ENCODE results near the gene MAML3.

MAML3 gene

GRCh38 chr4:139861471-139861870 lies 292.5 kb downstream of the MAML3 start:
- no peak for DNase-seq (ENCODE audit: low read depth)

DNA sequence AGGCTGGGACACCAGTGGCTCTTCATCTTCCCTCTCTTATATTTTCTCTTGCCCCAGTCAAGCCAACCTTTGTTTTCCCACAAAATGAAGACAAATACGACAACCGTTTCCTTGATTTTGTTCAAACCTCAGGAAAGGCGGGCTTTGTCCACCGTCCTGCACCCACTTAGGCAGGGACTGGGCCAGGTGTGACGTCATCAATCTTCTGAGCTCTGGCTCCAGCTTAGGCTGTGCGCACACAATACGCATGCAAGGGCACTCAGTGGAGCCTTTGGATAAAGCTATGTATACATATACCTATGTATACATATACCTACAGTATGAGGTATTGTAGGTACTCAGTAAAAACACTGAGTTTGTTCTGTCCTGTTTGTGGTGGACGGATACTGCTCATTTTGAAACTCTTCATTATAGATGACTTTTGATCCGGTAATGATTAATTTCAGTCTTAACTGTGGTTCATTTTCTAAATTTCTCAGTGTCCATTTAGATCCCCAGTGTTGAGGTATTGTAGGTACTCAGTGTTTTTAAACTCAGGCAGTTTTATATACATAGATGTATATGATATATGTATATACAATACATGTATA lies 293.5 kb downstream of the MAML3 start:
- DNase-seq (ENCODE audit: low read depth): no peak

DNA sequence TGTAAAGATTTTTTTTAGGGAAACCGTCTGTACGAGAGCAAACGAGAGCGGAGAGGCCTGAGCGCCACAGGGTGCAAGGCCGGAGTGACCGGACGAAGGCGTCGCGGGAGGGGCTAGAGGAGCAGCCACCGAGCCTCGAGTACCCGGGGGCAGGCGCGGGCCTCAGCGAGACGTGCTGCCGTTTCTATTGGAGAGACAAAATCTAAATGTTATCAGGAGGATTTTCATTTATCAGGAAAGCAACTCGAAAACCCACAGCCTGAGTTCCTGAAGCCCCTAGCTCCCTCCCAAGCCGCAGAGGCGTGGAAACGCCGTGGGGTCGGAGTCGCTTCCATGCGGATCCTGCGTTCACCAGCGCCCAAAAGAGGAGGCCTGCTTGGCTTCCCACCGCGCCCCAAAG lies 294.1 kb downstream of the MAML3 start:
- no peak for DNase-seq (ENCODE audit: low read depth)

- DNase-seq (ENCODE audit: low read depth): no peak
Measured at GRCh38 chr4:139858436-139859205, 295.4 kb downstream of the MAML3 start.

- DNase-seq (ENCODE audit: low read depth): no peak
Measured at GRCh38 chr4:139857977-139858376, 296.0 kb downstream of the MAML3 start.

- DNase-seq (ENCODE audit: low read depth): peak; percentile 48
Measured at GRCh38 chr4:139857021-139857420, 297.0 kb downstream of the MAML3 start.

DNA sequence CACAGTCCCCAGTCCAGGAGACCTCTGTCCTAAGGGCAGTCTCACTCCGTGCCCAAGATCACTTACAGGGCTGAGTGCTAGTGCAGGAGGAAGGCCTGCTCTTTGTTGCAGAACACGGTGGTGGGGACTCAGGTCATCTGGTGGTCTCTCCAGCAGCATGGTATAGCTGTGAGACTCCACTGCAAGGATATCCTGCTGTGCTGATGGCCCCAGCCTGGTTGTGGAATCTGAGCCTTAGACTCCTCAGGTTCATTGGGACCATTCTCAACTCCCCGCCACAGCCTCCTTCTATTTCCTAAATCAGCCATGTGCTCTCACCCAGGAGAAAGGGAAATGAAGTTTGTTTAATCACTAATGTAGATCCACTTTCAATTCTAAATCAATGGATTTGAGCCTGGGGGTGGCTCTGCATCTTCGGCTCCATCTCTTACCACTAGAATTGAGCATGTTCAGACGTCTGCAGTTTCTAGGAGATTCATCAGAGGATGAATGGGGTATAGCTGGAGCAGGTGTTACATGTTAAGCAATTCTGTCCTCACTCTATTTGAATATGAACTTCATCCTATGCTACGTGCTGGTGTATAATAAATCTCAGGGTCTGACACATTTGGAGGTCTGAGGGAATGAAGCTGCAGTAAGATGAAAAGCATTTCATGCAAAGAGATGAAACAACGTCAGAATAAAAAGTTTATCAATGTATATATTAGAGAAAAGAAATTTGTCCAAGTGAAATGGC lies 299.1 kb downstream of the MAML3 start:
- DNase-seq (ENCODE audit: low read depth): no peak

GRCh38 chr4:139853309-139853708 lies 300.7 kb downstream of the MAML3 start:
- no peak for DNase-seq (ENCODE audit: low read depth)

DNA sequence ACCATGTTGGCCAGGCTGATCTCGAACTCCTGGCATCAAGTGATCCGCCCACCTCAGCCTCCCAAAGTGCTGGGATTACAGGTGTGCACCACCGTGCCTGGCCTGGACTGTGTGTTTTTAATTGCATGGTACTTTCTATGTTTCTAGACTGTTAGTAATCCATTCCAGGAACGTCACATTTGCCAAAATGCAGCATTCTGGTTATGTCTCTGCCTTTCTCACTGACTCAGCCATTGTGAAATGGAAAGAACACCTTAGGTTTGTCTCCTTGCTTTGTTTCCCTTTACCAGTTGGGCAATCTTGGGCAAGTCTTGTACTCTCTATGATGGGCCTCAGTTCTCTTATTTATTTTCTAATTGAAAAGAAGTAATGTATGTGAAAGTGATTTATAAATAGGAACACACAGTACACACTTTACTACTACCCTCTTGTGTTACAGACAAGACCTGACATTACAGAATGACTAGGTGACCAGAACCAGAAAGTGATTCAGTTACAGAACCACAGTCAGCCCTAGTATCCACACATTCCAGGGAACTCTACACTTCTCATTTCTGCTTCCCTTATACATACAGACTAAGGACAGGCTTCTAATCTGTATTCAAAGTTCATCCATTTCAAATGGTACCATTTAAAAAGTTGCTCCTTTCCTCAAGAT lies 301.2 kb downstream of the MAML3 start:
- DNase-seq (ENCODE audit: low read depth): no peak

GRCh38 chr4:139851639-139852038 lies 302.3 kb downstream of the MAML3 start:
- DNase-seq (ENCODE audit: low read depth): no peak

DNA sequence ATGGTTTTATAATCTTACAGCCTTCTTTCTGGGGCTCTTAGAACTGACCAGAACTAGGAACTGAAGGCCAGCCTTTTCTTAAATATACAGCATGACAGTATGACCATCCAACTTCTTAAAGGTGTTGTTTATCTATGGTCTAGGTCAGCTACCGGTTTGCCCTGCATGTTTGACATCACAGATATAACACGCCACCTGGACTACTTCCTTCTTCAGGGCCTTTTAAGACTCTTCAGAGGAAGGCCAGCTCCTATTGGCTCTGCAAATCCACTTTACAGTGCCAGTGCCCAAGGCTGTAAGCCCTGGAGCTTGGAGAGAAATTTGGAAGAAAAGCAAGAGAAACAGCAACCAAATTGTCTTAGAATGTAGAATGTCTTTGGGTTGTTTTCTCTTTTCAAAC lies 302.9 kb downstream of the MAML3 start:
- DNase-seq (ENCODE audit: low read depth): no peak

GRCh38 chr4:139849219-139849618 lies 304.8 kb downstream of the MAML3 start:
- peak; percentile 26 for DNase-seq (ENCODE audit: low read depth)

DNA sequence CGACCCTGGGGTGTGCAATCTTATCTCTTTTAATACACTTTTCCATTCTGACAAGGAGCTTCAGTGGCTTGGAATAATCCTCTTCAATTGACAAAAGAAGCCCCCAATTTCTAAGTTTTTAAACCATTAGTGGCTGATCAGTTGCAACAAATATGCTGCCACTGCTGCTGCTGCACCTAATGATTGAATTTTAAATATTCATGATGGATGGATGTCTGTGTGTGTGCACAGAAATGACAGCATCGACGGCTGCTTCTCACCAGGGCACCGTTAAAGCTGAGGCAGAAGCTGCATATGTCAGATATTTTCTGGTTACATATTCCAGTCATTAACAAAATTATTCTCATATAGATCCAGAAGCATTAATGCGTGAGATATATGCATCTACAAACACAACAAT lies 306.0 kb downstream of the MAML3 start:
- no peak for DNase-seq (ENCODE audit: low read depth)

DNA sequence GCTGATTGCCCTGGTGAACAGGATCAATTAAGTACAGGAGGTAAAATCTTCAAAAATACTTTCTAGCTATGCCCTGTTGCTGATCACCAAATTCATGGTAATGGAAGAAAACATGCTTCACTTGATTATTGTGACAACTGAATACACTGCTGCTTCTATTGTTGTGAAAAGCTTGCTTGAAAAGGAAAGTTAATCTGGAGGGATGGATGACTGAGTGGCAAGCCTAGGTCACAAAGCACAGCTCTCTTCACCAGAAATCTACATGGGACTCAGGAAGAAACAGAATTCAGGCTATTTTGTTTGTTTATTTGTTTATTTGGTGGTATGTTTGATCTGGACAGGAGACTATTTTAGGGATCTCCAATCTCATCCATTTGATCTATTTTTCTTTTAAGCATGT lies 306.4 kb downstream of the MAML3 start:
- DNase-seq (ENCODE audit: low read depth): no peak

DNA sequence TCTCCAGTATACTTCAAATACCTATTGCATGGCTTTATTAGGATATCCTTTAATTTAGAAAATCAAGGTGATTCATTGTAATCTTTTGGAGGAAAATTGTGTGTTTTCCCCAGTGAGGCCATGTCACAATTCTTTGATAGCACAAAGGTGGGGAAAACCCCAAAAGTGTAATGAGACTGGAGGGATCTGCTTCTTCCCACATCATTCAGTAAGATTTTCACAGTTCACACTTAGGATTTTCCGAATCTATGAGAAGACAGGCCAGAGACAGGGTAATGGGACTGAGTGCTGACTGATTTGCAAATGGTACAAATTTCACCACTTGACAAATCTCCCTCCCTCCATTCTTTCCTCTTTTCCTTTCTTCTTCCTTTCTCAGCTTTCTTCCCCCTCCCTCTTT lies 307.2 kb downstream of the MAML3 start:
- no peak for DNase-seq (ENCODE audit: low read depth)

DNA sequence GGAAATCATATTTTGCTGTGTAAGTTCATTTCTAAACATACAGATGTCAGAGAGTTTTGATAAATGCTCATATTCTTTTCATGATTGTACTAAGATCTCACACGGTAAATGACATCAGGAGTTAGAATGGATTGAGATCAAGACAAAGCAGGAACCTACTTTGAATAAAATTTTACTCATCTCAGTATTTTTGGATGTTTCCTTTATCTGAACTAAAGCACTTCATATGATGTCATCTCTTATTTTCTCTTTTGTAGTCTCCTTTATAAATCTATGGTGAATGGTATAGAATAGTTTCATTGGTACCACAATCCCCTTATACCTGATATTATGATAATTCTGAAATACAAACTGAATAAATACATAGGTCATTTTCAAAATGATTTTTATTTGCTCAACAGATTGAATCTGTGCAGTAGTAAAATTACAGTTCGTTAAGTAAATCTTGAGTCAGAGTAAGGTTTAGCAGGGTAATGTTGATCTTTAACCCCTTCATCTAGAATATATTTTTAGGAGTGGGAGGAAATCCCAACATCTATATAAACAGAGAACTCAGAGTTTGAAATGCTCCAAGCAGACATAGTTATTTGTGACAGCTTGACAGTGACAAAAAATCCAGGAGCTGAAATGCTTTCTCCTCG lies 308.4 kb downstream of the MAML3 start:
- DNase-seq (ENCODE audit: low read depth): no peak

DNA sequence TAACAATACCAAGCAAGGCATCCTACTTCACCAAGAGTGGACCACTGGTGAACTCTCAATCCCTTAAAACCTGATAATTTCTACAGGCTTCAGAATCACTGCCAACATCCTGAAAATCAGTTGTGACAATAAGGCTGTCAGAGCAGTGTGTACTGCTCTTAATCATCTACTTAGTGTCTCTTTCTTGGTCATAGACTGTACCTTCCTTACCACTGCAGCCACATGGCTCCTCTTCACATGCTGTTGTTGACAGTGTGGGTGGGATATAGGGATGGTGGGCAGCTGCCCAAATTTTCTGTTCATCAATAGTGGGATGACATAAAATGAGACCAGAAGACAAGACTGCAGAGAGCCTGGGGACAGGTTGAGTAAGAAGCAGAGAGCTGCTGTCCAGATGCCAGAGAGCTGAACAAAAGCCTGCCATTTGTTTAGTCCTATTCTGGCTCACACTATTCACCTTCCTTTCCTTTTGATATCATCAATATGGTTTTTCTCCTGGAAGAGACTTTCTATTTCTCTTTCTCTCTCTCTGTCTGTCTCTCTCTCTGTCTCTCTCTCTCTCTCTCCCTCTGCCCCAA lies 309.4 kb downstream of the MAML3 start:
- DNase-seq (ENCODE audit: low read depth): no peak

- DNase-seq (ENCODE audit: low read depth): peak; percentile 40
Measured at GRCh38 chr4:139844057-139844456, 309.9 kb downstream of the MAML3 start.

GRCh38 chr4:139843641-139844040 lies 310.3 kb downstream of the MAML3 start:
- DNase-seq (ENCODE audit: low read depth): no peak

- no peak for DNase-seq (ENCODE audit: low read depth)
Measured at GRCh38 chr4:139841464-139842195, 312.4 kb downstream of the MAML3 start.

DNA sequence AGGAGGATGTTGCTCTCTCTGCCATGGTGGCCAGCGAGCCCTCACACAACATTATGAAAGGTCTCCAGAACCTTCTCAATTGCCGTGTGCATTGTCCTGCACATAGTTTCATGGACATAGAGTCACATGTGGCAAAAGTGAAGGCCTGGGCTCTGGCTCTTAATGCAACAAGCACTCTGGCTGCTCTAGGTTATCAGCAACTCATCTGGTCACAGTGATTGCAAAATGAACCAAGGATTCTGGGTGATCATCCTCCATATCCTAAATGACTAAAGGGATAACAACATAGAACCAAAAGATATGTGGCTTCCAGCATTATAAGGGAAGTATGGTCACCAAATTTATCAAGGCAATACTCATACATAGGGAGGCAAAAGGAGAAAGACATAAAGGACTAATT lies 313.2 kb downstream of the MAML3 start:
- no peak for DNase-seq (ENCODE audit: low read depth)
